H9 (cell line): ENCODE results near the gene GDAP1L1. TPM values are rescaled to one million over a fixed set of nuclear protein-coding genes. Genes with fewer than 3 reads are reported as not detected.

ENCODE experiments used
- DNase-seq: peaks from one replicate; pipeline ENCODE4 v3.0.0-alpha.2; 2017
- H2AFZ ChIP-seq: one replicate; pipeline ENCODE4 v1.6.1; 2013; ENCODE audit warnings: mild to moderate bottlenecking, low read length, control low read depth, moderate library complexity
- H2AK5ac ChIP-seq: 2 replicates; pipeline ENCODE4 v1.6.1; 2013; ENCODE audit warnings: low read length, control low read depth, mixed read lengths; ENCODE audit not compliant: insufficient read length
- H2BK120ac ChIP-seq: one replicate; pipeline ENCODE4 v1.6.1; 2013; ENCODE audit warnings: low read depth, mild to moderate bottlenecking, low read length, control low read depth, inconsistent platforms; ENCODE audit not compliant: poor library complexity, severe bottlenecking
- H2BK12ac ChIP-seq: 2 replicates; pipeline ENCODE4 v1.6.1; 2013; ENCODE audit warnings: low read length, control low read depth, mixed read lengths, low read depth; ENCODE audit not compliant: insufficient read length
- H2BK15ac ChIP-seq: 2 replicates; pipeline ENCODE4 v1.6.1; 2013; ENCODE audit warnings: low read depth, low read length, control low read depth
- H2BK20ac ChIP-seq: one replicate; pipeline ENCODE4 v1.6.1; 2013; ENCODE audit warnings: low read depth, mild to moderate bottlenecking, low read length, control low read depth, inconsistent platforms; ENCODE audit not compliant: poor library complexity, severe bottlenecking
- H2BK5ac ChIP-seq: 2 replicates; pipeline ENCODE4 v1.6.1; 2013; ENCODE audit warnings: low read length, control low read depth, mixed read lengths; ENCODE audit not compliant: insufficient read length
- H3K14ac ChIP-seq: 2 replicates; pipeline ENCODE4 v1.6.1; 2013; ENCODE audit warnings: low read length, control low read depth; ENCODE audit not compliant: insufficient read depth
- H3K18ac ChIP-seq: 2 replicates; pipeline ENCODE4 v1.6.1; 2013; ENCODE audit warnings: low read depth, mild to moderate bottlenecking, mixed read lengths, low read length, control low read depth; ENCODE audit not compliant: insufficient read length
- H3K23ac ChIP-seq: 2 replicates; pipeline ENCODE4 v1.6.1; 2013; ENCODE audit warnings: low read length, control low read depth, mixed read lengths, low read depth; ENCODE audit not compliant: insufficient read length
- H3K23me2 ChIP-seq: 2 replicates; pipeline ENCODE4 v1.6.1; 2013; ENCODE audit warnings: low read depth, mild to moderate bottlenecking, mixed read lengths, low read length, control low read depth; ENCODE audit not compliant: insufficient read length, poor library complexity, severe bottlenecking
- H3K27ac ChIP-seq: 2 replicates; pipeline ENCODE4 v1.5.1; 2013; ENCODE audit warnings: low read length, control low read depth, mixed read lengths, low read depth; ENCODE audit not compliant: insufficient read length
- H3K27me3 ChIP-seq: 2 replicates; pipeline ENCODE4 v1.6.1; 2013; ENCODE audit warnings: low read length, control low read depth, inconsistent platforms; ENCODE audit not compliant: insufficient read depth
- H3K4ac ChIP-seq: 2 replicates; pipeline ENCODE4 v1.6.1; 2013; ENCODE audit warnings: low read depth, mild to moderate bottlenecking, control low read depth, inconsistent platforms, low read length, moderate library complexity
- H3K4me1 ChIP-seq: 2 replicates; pipeline ENCODE4 v1.6.1; 2013; ENCODE audit warnings: low read length, control low read depth, inconsistent platforms; ENCODE audit not compliant: insufficient read depth
- H3K4me2 ChIP-seq: 2 replicates; pipeline ENCODE4 v1.6.1; 2013; ENCODE audit warnings: low read length, control low read depth, mixed read lengths; ENCODE audit not compliant: insufficient read length, insufficient read depth
- H3K56ac ChIP-seq: 2 replicates; pipeline ENCODE4 v1.6.1; 2013; ENCODE audit warnings: low read depth, mild to moderate bottlenecking, mixed read lengths, low read length, control low read depth; ENCODE audit not compliant: insufficient read length
- H3K79me1 ChIP-seq: 2 replicates; pipeline ENCODE4 v1.6.1; 2013; ENCODE audit warnings: low read depth, mild to moderate bottlenecking, moderate library complexity, low read length, control low read depth, inconsistent platforms; ENCODE audit not compliant: insufficient read depth, poor library complexity, severe bottlenecking
- H3K79me2 ChIP-seq: 2 replicates; pipeline ENCODE4 v1.6.1; 2013; ENCODE audit warnings: low read length, control low read depth, inconsistent platforms; ENCODE audit not compliant: insufficient read depth
- H3K9ac ChIP-seq: 2 replicates; pipeline ENCODE4 v1.6.1; 2013; ENCODE audit warnings: low read length, control low read depth, mixed read lengths; ENCODE audit not compliant: insufficient read length; ENCODE audit errors: extremely low read depth
- H3K9me3 ChIP-seq: one replicate; pipeline ENCODE4 v1.6.1; 2013; ENCODE audit warnings: low read depth, low read length, inconsistent platforms; ENCODE audit not compliant: control insufficient read depth
- H3T11ph ChIP-seq: one replicate; pipeline ENCODE4 v1.6.1; 2013; ENCODE audit warnings: mild to moderate bottlenecking, low read length, control low read depth, inconsistent platforms
- H4K20me1 ChIP-seq: one replicate; pipeline ENCODE4 v1.6.1; 2013; ENCODE audit not compliant: control insufficient read depth, insufficient read length, insufficient read depth
- H4K5ac ChIP-seq: 2 replicates; pipeline ENCODE4 v1.6.1; 2013; ENCODE audit warnings: low read depth, mild to moderate bottlenecking, mixed read lengths, low read length, control low read depth; ENCODE audit not compliant: insufficient read length
- H4K8ac ChIP-seq: replicated peaks from 2 replicates; pipeline ENCODE4 v1.6.1; 2013; ENCODE audit warnings: low read length, control low read depth, mixed read lengths, low read depth; ENCODE audit not compliant: insufficient read length
- H4K91ac ChIP-seq: 2 replicates; pipeline ENCODE4 v1.6.1; 2013; ENCODE audit warnings: low read depth, mild to moderate bottlenecking, moderate library complexity, mixed read lengths, low read length, control low read depth; ENCODE audit not compliant: insufficient read length
- H3K27ac Mint-ChIP-seq, 3 experiments: 2 replicates in 2 of 3; 3 replicates in 1 of 3; pipeline ENCODE4 v1.8.0; 2020 to 2021; ENCODE audit warnings: mixed read lengths in 3 of 3, mild to moderate bottlenecking in 1 of 3, moderate library complexity in 1 of 3
- H3K27me3 Mint-ChIP-seq: 2 replicates; pipeline ENCODE4 v1.8.0; 2021; ENCODE audit warnings: low read depth, mild to moderate bottlenecking, moderate library complexity, mixed read lengths
- H3K36me3 Mint-ChIP-seq, 3 experiments: 2 replicates in 2 of 3; 3 replicates in 1 of 3; pipeline ENCODE4 v1.8.0; 2020 to 2021; ENCODE audit warnings: low read depth in 3 of 3, mixed read lengths in 3 of 3; ENCODE audit not compliant: insufficient read depth in 1 of 3
- H3K4me1 Mint-ChIP-seq, 2 experiments: 2 replicates each; pipeline ENCODE4 v1.8.0; 2020; ENCODE audit warnings: mixed read lengths in 2 of 2
- H3K4me3 Mint-ChIP-seq, 2 experiments: 2 replicates in 1 of 2; 3 replicates in 1 of 2; pipeline ENCODE4 v1.8.0; 2020 to 2021; ENCODE audit warnings: mild to moderate bottlenecking in 2 of 2, mixed read lengths in 2 of 2, moderate library complexity in 1 of 2
- H3K9me3 Mint-ChIP-seq, 2 experiments: 2 replicates in 1 of 2; 3 replicates in 1 of 2; pipeline ENCODE4 v1.8.0; 2020; ENCODE audit warnings: mild to moderate bottlenecking in 2 of 2, mixed read lengths in 2 of 2, moderate library complexity in 1 of 2
- WGBS: extraction: QIAGEN DNeasy Blood & Tissue Kit; methylation state at CpG from one replicate; pipeline ENCODE4 v1.1.7; 2013; ENCODE audit warnings: missing lambda C conversion rate, low lambda C conversion rate, mixed read lengths; ENCODE audit not compliant: insufficient read length; ENCODE audit errors: extremely low coverage; 5-methylcytosine and 5-hydroxymethylcytosine counted together
- total RNA-seq: library from RNA; stranded (reverse); gene quantifications from 2 replicates; pipeline ENCODE4 v1.2.1, GENCODE V29; 2021
- TF ChIP-seq, protein P1 (sequence below): fragments of 200-600 bp; sonication (generic); conservative IDR thresholded peaks from 3 replicates; pipeline ENCODE4 v1.8.0; 2021; ENCODE audit warnings: antibody characterized with exemption, mild to moderate bottlenecking

Gene GDAP1L1
- total RNA-seq, 1 experiment from 2014 or later, result 5.9 TPM

- H4K5ac ChIP-seq, result no peak overlapping the region
- no peaks in the 10 kb centered on the region for H3K9me3 ChIP-seq
- H2BK20ac ChIP-seq, result no peak overlapping the region
- Mint-ChIP-seq H3K4me1 (peaks cover 15 to 25% of the 10 kb centered on the region in 2 experiments), H3K9me3 (no peaks in the 10 kb centered on the region), H3K27ac (no peak overlapping the region; a peak in 1 of 7 replicates), H3K36me3 (no peaks in the 10 kb centered on the region), H3K27me3 (no peaks in the 10 kb centered on the region; the same call in 1 of the 2 replicates), H3K4me3 (no peak overlapping the region)
- no peak overlapping the region for H3K27ac ChIP-seq
- H2BK5ac ChIP-seq, result no peak overlapping the region
- H3K4me1 ChIP-seq, result no peaks in the 10 kb centered on the region
- no peaks in the 10 kb centered on the region for H3K79me1 ChIP-seq
- no peak overlapping the region for H3T11ph ChIP-seq
- H3K14ac ChIP-seq, result no peak overlapping the region
- no peak overlapping the region for H3K18ac ChIP-seq
- H3K23me2 ChIP-seq, result no peaks in the 10 kb centered on the region
- no peak overlapping the region for H4K8ac ChIP-seq
- H2AK5ac ChIP-seq, result no peak overlapping the region
- no peak overlapping the region for H3K9ac ChIP-seq
- H2AFZ ChIP-seq, result no peak overlapping the region
- no peak overlapping the region for H3K56ac ChIP-seq
- no peak overlapping the region for H2BK120ac ChIP-seq
- no peak overlapping the region for H3K4me2 ChIP-seq
- no peak overlapping the region for H2BK15ac ChIP-seq
- no peaks in the 10 kb centered on the region for H3K79me2 ChIP-seq
- no peak overlapping the region for H3K23ac ChIP-seq
- no peak for DNase-seq
- no peaks in the 10 kb centered on the region for H3K27me3 ChIP-seq
- no peak overlapping the region for H4K91ac ChIP-seq
- no peaks in the 10 kb centered on the region for H4K20me1 ChIP-seq
- no peak overlapping the region for H2BK12ac ChIP-seq
- WGBS, result no CpG with 5 or more reads among the region's 5 CpGs
- TF ChIP-seq, protein P1, sequence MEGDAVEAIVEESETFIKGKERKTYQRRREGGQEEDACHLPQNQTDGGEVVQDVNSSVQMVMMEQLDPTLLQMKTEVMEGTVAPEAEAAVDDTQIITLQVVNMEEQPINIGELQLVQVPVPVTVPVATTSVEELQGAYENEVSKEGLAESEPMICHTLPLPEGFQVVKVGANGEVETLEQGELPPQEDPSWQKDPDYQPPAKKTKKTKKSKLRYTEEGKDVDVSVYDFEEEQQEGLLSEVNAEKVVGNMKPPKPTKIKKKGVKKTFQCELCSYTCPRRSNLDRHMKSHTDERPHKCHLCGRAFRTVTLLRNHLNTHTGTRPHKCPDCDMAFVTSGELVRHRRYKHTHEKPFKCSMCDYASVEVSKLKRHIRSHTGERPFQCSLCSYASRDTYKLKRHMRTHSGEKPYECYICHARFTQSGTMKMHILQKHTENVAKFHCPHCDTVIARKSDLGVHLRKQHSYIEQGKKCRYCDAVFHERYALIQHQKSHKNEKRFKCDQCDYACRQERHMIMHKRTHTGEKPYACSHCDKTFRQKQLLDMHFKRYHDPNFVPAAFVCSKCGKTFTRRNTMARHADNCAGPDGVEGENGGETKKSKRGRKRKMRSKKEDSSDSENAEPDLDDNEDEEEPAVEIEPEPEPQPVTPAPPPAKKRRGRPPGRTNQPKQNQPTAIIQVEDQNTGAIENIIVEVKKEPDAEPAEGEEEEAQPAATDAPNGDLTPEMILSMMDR, result no peak
- H3K4ac ChIP-seq, result no peak overlapping the region
Observed at GRCh38 chr20:44222027-44222426, 25.1 kb upstream of the GDAP1L1 start.
